Stomach smooth muscle (tissue), 2 donors: ENCODE results near the gene CTSZ.
"Not testable (repeated sequence)": the region's sequence is repeated elsewhere in the genome, so short reads cannot be mapped to it uniquely, and the experiment has no call there.

Source experiments
- H3K27ac ChIP-seq: one replicate; pipeline ENCODE4 v1.7.0; 2013; ENCODE audit warnings: mild to moderate bottlenecking, low read length, inconsistent platforms
- H3K27me3 ChIP-seq, 2 donors: one replicate each; pipeline ENCODE4 v1.7.0; 2013; ENCODE audit warnings: low read length in 2 of 2; ENCODE audit not compliant: insufficient read depth in 2 of 2, control insufficient read depth in 1 of 2
- H3K36me3 ChIP-seq, 2 donors: one replicate each; pipeline ENCODE4 v1.7.0; 2013; ENCODE audit warnings: low read length in 2 of 2; ENCODE audit not compliant: control insufficient read depth in 2 of 2, insufficient read depth in 2 of 2
- H3K4me1 ChIP-seq: one replicate; pipeline ENCODE4 v1.7.0; 2013; ENCODE audit warnings: low read length; ENCODE audit not compliant: control insufficient read depth, insufficient read depth
- H3K4me3 ChIP-seq, 2 donors: one replicate each; pipeline ENCODE4 v1.7.0; 2013; ENCODE audit warnings: low read length in 2 of 2
- H3K9ac ChIP-seq, 2 donors: one replicate each; pipeline ENCODE4 v1.7.0; 2013; ENCODE audit warnings: low read length in 2 of 2, mild to moderate bottlenecking in 1 of 2
- H3K9me3 ChIP-seq, 2 donors: one replicate each; pipeline ENCODE4 v1.7.0; 2013; ENCODE audit warnings: low read length in 2 of 2; ENCODE audit not compliant: control insufficient read depth in 2 of 2
- donor health status: healthy.
- donor health status: Pancreatic carcinoma.

Gene CTSZ

GRCh38 chr20:59013959-59014608 lies 7.0 kb upstream of the CTSZ start:
- peaks cover 3% of the 10 kb centered on the region for H3K4me1 ChIP-seq
- H3K4me3 ChIP-seq, result no peak overlapping the region
- no peak overlapping the region for H3K27ac ChIP-seq
- H3K27me3 ChIP-seq, result no peaks in the 10 kb centered on the region
- no peaks in the 10 kb centered on the region for H3K9me3 ChIP-seq
- no peak overlapping the region for H3K9ac ChIP-seq
- H3K36me3 ChIP-seq, result no peaks in the 10 kb centered on the region

DNA sequence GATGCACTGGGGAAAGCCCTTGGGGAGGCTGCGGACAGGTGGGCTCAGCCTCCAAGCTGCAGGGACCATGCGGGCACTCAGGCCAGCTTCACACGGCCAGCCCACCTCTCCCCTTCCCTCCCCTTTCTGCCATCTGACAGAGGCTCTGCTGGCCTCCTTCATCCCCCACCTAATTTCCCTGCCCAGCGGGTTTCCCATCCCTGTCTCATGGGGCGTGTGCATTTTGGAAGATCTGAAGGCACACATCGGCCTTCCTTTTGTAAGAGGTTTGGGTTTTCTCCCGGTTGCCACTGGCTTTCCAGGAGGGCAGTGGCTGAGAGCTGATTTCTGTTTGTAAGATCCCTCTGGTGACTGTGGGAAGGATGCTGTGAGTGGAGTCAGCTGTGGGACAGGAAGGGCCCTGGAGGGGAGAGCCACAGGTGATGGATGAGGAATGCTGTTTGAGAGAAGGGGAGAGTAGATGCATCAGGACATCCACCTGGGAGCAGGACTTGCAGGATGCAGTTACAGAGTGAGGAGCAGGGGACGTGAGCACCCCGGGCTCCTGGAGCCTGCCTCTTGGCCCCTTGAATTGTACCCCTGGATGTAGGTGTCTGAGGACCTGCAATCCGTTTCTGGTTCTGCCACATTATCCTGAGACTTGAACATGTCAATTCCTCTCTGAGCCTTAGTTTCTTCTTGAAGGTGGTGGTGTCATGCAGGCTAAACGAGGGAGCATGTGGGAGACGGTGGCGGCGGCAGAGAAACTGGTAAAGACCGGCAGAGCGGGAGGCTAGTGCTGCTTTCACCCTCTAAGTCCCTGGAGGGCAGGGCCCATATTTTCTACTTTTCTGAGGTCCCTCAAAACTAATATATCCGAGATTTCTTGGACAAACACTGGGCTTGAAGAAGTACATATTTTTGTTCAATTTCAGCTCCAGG lies 6.2 kb upstream of the CTSZ start:
- Histone ChIP-seq H3K36me3 (no peaks in the 10 kb centered on the region), H3K9ac (no peak overlapping the region), H3K4me3 (no peak overlapping the region), H3K9me3 (no peaks in the 10 kb centered on the region), H3K27ac (no peak overlapping the region), H3K4me1 (peaks cover 3% of the 10 kb centered on the region), H3K27me3 (no peaks in the 10 kb centered on the region)

- H3K4me1 ChIP-seq, H3K4me3 ChIP-seq, H3K36me3 ChIP-seq, H3K9me3 ChIP-seq, H3K27me3 ChIP-seq, H3K27ac ChIP-seq, H3K9ac ChIP-seq: not testable (repeated sequence)
These were observed 4.8 kb upstream of the CTSZ start for GRCh38 chr20:59011874-59012157.

DNA sequence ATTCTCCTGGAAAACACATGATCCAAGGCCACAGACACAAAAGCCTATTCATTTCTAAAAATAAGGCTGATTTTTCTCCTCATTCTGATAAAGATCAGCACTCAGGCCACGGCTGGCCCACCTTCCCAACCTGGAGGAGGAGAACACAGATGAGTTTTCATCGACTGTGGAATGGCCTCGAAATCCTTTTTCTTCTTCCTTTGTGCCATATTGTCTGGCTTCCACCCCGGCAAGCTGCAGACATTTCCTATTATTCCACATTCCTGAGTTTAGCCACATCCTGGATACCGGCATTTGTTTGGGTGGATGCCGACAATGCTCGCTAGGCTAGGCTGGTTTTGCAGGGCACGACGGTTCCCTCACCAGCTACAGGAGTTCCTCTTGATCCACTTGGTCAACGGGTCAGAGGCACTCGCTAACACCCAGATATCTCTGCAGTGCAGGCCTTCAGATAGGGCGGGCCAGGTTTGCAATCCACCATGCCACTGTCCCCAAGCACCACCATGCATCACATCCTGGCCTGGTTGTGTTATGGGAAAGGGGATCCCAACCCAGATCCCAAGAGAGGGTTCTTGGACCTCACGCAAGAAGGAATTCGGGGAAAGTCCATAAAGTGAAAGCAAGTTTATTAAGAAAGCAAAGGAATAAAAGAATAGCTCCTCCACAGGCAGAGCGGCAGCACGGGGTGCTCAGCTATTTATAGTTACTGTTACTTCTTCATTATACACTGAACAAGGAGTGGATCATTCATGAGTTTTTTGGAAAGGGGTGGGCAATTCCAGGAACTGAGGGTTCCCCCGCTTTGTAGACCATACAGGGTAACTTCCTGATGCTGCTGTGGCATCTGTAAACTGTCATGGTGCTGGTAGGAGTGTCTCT lies 4.2 kb upstream of the CTSZ start:
- no peaks in the 10 kb centered on the region for H3K36me3 ChIP-seq
- H3K4me1 ChIP-seq, result peaks cover 10% of the 10 kb centered on the region
- no peaks in the 10 kb centered on the region for H3K9me3 ChIP-seq
- H3K27ac ChIP-seq, result no peak overlapping the region
- H3K9ac ChIP-seq, result no peak overlapping the region
- H3K4me3 ChIP-seq, result no peak overlapping the region
- no peaks in the 10 kb centered on the region for H3K27me3 ChIP-seq

DNA sequence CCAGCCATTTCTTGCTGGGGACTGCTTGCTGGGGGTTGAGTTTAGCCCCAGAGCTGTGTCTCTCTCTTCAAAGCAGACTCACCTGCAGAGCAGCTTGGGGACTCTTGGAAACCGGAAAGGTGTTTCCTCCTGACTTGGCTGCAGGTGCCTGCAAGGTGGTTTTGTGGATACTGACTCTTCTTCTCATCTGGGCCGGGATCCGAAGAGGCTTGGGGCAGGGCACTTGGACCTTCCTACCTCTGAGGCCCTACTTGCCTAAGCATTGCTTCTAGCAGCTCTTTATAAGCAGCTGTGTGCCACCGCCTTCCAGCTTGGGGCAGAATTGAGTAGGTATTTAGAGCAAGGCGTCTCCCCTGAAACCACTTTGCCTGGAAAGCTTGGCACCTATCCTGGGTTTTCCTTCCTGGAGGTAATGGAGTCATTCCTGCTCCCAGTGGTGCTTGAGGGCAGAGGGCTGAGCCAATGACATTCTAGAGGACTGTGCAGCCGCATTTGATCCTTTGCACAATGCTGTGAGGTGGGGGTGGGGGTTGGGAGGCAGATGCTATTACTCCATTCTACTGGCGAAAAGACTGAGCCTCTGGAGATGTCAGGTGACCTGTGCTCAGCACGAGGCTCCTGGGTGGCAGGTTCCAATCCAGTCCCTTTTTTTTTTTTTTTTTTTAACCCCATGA lies 3.4 kb upstream of the CTSZ start:
- Histone ChIP-seq H3K27me3 (no peaks in the 10 kb centered on the region), H3K9me3 (no peaks in the 10 kb centered on the region), H3K36me3 (no peaks in the 10 kb centered on the region), H3K9ac (no peak overlapping the region), H3K27ac (no peak overlapping the region), H3K4me1 (peaks cover 18% of the 10 kb centered on the region), H3K4me3 (no peak overlapping the region)

GRCh38 chr20:59008715-59009336 lies 1.8 kb upstream of the CTSZ start:
- Histone ChIP-seq H3K9me3 (no peaks in the 10 kb centered on the region), H3K4me1 (peaks cover 30% of the 10 kb centered on the region), H3K9ac (no peak overlapping the region), H3K36me3 (peaks cover 0 to 2% of the 10 kb centered on the region in 2 donors), H3K27me3 (no peaks in the 10 kb centered on the region), H3K4me3 (no peak overlapping the region), H3K27ac (no peak overlapping the region)

DNA sequence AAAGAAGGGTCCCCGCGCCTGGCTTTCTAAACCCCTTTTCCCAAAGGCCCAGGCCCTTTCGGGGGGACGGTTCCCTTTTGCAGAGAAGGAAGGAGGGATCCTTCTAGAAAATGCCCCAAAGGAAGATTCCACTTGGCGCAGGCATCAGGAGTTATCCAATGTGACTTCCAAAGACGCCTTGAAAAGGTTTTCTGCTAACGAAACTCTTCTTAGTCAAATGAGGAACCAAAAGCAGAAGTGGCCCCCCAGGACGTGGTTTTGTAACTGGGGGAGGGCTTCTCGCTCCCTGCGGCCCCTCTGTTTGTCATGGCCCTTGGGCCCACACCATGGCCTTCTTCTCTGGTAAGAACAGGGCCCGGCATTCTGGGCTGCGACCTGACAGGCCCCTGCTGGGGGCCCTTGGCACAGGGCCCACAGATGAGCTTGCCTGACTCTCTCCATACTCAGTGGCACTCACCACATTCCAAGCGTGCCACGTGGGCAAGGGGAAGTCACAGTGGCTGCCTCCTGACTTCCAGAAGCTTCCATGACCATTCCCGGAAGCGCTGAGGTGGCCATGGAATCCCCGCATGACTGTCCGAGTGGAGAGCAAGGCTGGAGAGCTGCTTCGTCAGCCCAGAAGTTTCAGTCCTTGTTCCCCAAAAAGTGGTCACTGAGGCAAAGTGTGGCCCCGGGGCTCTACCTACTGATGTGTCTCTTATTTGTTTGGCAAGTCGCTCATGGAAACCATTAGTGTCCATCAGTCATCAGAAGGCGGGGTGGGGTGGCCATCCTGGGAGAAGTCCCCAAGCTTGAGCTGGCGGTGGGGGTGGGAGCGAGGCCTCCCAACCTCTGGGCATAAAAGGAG lies 834 bp upstream of the CTSZ start:
- Histone ChIP-seq H3K27ac (no peak overlapping the region), H3K4me3 (peak overlapping the region in 1 of 2 donors; percentile 84), H3K36me3 (peaks cover 0 to 2% of the 10 kb centered on the region in 2 donors), H3K9ac (peak overlapping the region in 1 of 2 donors; percentile 90), H3K4me1 (peaks cover 30% of the 10 kb centered on the region), H3K27me3 (no peaks in the 10 kb centered on the region), H3K9me3 (no peaks in the 10 kb centered on the region)

DNA sequence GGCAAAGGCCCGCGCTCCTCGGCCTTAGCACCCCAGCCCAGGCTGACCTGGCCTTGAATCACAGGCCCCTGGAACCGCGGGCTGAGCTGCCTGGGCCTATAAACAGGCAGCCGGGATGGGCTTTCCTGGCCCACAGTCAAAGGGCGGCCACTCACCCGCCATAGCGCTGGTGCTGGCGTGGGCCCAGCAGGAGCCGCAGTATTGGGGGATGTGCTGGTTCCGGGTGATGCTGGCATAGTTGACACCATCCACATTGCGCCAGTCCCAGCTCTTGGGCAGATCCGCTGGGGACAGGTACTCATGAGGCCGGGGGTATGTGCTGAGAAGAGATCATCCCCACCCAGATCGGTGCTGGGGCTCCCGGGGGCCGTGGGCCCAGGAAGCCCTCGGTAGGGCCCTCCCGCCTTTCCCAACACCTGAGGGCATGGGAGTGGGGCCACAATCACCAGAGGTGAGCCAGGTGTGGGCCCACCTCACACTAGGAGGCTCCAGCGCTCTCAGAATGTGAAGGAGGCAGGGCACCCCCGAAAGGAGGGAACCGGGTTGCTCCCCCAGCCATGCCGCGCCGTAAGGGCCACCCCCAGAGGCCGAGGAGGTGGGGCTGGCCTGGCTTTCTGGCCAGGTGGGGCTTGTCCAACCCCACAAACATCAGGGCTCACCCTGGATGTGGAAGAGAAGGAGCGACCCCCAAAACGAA lies 739 bp downstream of the CTSZ start:
- H3K4me3 ChIP-seq, result peak overlapping the region; percentile 84 to 89
- peak overlapping the region; percentile 90 to 91 for H3K9ac ChIP-seq
- H3K27me3 ChIP-seq, result no peaks in the 10 kb centered on the region
- H3K4me1 ChIP-seq, result peaks cover 27% of the 10 kb centered on the region
- peak overlapping the region; percentile 53 for H3K27ac ChIP-seq
- H3K36me3 ChIP-seq, result peaks cover 0 to 4% of the 10 kb centered on the region in 2 donors
- H3K9me3 ChIP-seq, result no peaks in the 10 kb centered on the region

DNA sequence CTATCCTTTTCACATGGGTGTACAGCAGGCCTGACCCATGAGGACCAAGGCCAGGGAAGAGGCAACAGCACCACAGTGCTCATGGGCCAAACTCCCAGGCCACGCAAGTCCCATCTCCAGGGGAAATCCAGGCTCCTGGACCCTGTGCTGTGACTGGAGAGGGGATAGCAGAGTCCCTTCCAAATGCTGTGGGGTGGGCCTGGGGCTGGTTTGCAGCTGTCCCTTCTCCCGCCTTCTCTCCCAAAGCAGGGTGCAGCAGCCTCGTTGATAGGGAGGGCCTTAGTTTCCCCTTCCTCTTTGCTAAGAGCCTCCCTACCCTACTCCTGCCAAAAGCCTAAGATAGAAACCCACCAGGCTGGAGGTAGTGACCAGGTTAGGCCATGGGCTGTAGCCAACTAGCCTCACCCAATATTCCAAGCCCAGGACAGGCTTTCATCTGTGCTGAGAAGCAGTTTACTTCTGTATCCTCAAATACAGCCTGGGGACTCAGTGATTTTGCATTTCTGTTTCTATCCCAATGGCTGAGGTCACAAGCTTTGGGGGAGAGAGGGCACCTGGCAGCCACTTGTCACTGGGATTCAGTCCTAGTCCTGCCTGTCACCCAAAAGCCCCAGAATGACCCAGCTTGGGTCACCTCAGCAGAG lies 1.4 kb downstream of the CTSZ start:
- H3K4me3 ChIP-seq, result peak overlapping the region; percentile 84 to 89
- no peaks in the 10 kb centered on the region for H3K9me3 ChIP-seq
- H3K4me1 ChIP-seq, result peaks cover 27% of the 10 kb centered on the region
- H3K27ac ChIP-seq, result peak overlapping the region; percentile 53
- no peaks in the 10 kb centered on the region for H3K27me3 ChIP-seq
- H3K36me3 ChIP-seq, result peaks cover 0 to 8% of the 10 kb centered on the region in 2 donors
- H3K9ac ChIP-seq, result peak overlapping the region; percentile 90 to 91
